ENCODE data around the gene GPR132. TPM values are rescaled to one million over a fixed set of nuclear protein-coding genes. Genes with fewer than 3 reads are reported as not detected.
A peak's percentile ranks its signal among the peaks of the same experiment; 100 is the strongest.

The GPR132 gene
- total RNA-seq, 4 donors from 2014 or later, result 0.20 to 11.6 (median 2.1) TPM

GRCh38 chr14:105093038-105093430, 27.8 kb upstream of the GPR132 start:
- Histone ChIP-seq H3K9me3 (no peaks in the 10 kb centered on the region), H3K27ac (peak overlapping the region; percentile 93 to 97 (median 94)), H3K4me1 (peaks cover 26 to 54% (median 47%) of the 10 kb centered on the region in 4 donors), H3K27me3 (peaks cover 3% of the 10 kb centered on the region), H3K4me3 (peak overlapping the region; percentile 14 to 90 (median 66)), H3K36me3 (no peaks in the 10 kb centered on the region)
- TF ChIP-seq POLR2A (IDR thresholded peaks at IDR 0.05) (no peak), POLR2AphosphoS5 (IDR thresholded peaks at IDR 0.05) (no peak)
- intact Hi-C loops (cut with DNase I; ENCODE audit: low total_unique reads) (loop anchor here (10.0 kb wide), 1 partner anchor 262 kb away; no protein-coding TSS in a partner anchor), in situ Hi-C loops (cut with MboI; ENCODE audit: low pct_ligation_motif_present in 1 of 4, low pct_unique_long_range_greater_than_20kb in 1 of 4, low sequenced_read_pairs in 3 of 4) (loop anchor here in 2 of 4 donors (10.0 to 25.0 kb wide), 2 partner anchors 194 to 262 kb away; no protein-coding TSS in a partner anchor)
- DNase-seq, result peak; percentile 76
- WGBS, 2 donors (ENCODE audit: low coverage in 1 of 2), result 2% methylated on average over 24 of the region's 46 CpGs; no CpG with 5 or more reads in 1 of the 2 donors

- intact Hi-C loops (cut with DNase I; ENCODE audit: low total_unique reads) (loop anchor here (10.0 kb wide), 1 partner anchor 262 kb away; no protein-coding TSS in a partner anchor), in situ Hi-C loops (cut with MboI; ENCODE audit: low pct_ligation_motif_present in 1 of 4, low pct_unique_long_range_greater_than_20kb in 1 of 4, low sequenced_read_pairs in 3 of 4) (loop anchor here in 2 of 4 donors (10.0 to 25.0 kb wide), 2 partner anchors 195 to 262 kb away; no protein-coding TSS in a partner anchor)
- Histone ChIP-seq H3K27me3 (peaks cover 10% of the 10 kb centered on the region), H3K27ac (peak overlapping the region; percentile 93 to 97 (median 94)), H3K9me3 (no peaks in the 10 kb centered on the region), H3K4me1 (peaks cover 30 to 60% (median 52%) of the 10 kb centered on the region in 4 donors), H3K4me3 (peak overlapping the region; percentile 14 to 90 (median 66)), H3K36me3 (no peaks in the 10 kb centered on the region)
- peak; percentile 81 for DNase-seq
- TF ChIP-seq POLR2AphosphoS5 (IDR thresholded peaks at IDR 0.05) (peak in 2 of 3 donors; percentile 45 to 46), CTCF (IDR thresholded peaks at IDR 0.05) (no peak), POLR2A (IDR thresholded peaks at IDR 0.05) (peak; percentile 67)
- WGBS, 2 donors (ENCODE audit: low coverage in 1 of 2), result 0 to 27% methylated on average over 1 to 24 of the region's 25 CpGs
Observed at GRCh38 chr14:105092171-105093037, 27.2 kb upstream of the GPR132 start.

- Histone ChIP-seq H3K4me1 (peaks cover 30 to 67% (median 60%) of the 10 kb centered on the region in 4 donors), H3K27me3 (peaks cover 14% of the 10 kb centered on the region), H3K9me3 (no peaks in the 10 kb centered on the region), H3K4me3 (no peak overlapping the region), H3K36me3 (no peaks in the 10 kb centered on the region), H3K27ac (peak overlapping the region; percentile 93 to 97 (median 94))
- in situ Hi-C loops (cut with MboI; ENCODE audit: low pct_ligation_motif_present in 1 of 4, low pct_unique_long_range_greater_than_20kb in 1 of 4, low sequenced_read_pairs in 3 of 4) (loop anchor here in 2 of 4 donors (10.0 to 25.0 kb wide), 2 partner anchors 196 to 263 kb away; no protein-coding TSS in a partner anchor), intact Hi-C loops (cut with DNase I; ENCODE audit: low total_unique reads) (loop anchor here (10.0 kb wide), 1 partner anchor 263 kb away; no protein-coding TSS in a partner anchor)
- DNase-seq, result peak; percentile 94
- WGBS, 2 donors (ENCODE audit: low coverage in 1 of 2), result 20 to 59% methylated on average over 1 to 6 of the region's 19 CpGs
- no peak for TF ChIP-seq CTCF (IDR thresholded peaks at IDR 0.05)
- TF ChIP-seq EP300 (IDR thresholded peaks at IDR 0.05; ENCODE audit: low read depth), result peak; percentile 74
- TF ChIP-seq POLR2AphosphoS5 (IDR thresholded peaks at IDR 0.05), result peak; percentile 51 to 82 (median 78)
- TF ChIP-seq POLR2A (IDR thresholded peaks at IDR 0.05), result peak; percentile 78
Observed at GRCh38 chr14:105091517-105092170, 26.4 kb upstream of the GPR132 start.

GRCh38 chr14:105091054-105091516, 25.9 kb upstream of the GPR132 start:
- Histone ChIP-seq H3K36me3 (no peaks in the 10 kb centered on the region), H3K4me1 (peaks cover 30 to 72% (median 63%) of the 10 kb centered on the region in 4 donors), H3K27ac (peak overlapping the region; percentile 93 to 97 (median 94)), H3K9me3 (no peaks in the 10 kb centered on the region), H3K27me3 (peaks cover 14% of the 10 kb centered on the region), H3K4me3 (no peak overlapping the region)
- TF ChIP-seq POLR2A (IDR thresholded peaks at IDR 0.05) (no peak), POLR2AphosphoS5 (IDR thresholded peaks at IDR 0.05) (no peak)
- WGBS, 2 donors (ENCODE audit: low coverage in 1 of 2), result 64% methylated on average over 9 of the region's 9 CpGs; no CpG with 5 or more reads in 1 of the 2 donors
- in situ Hi-C loops (cut with MboI; ENCODE audit: low pct_ligation_motif_present in 1 of 4, low pct_unique_long_range_greater_than_20kb in 1 of 4, low sequenced_read_pairs in 3 of 4) (loop anchor here in 2 of 4 donors (10.0 to 25.0 kb wide), 2 partner anchors 196 to 264 kb away; no protein-coding TSS in a partner anchor), intact Hi-C loops (cut with DNase I; ENCODE audit: low total_unique reads) (loop anchor here (10.0 kb wide), 1 partner anchor 264 kb away; no protein-coding TSS in a partner anchor)
- peak; percentile 33 for DNase-seq
